HepG2 (cell line): ENCODE results near the gene CREM. TPM values are rescaled to one million over a fixed set of nuclear protein-coding genes. Genes with fewer than 3 reads are reported as not detected.

ENCODE experiments used
- ASH2L ChIP-seq: fragments of 300-600, 200-600 bp; sonication (generic); IDR thresholded peaks from 2 replicates; pipeline ENCODE4 v1.7.0; 2017; ENCODE audit warnings: low read depth, mild to moderate bottlenecking, moderate library complexity, mixed read lengths, low read length; ENCODE audit not compliant: insufficient read length
- CCAR2 ChIP-seq: fragments of 200-400 bp; formaldehyde crosslinking; optimal IDR thresholded peaks from 2 replicates; pipeline ENCODE3; 2018; ENCODE audit warnings: low read depth, mild to moderate bottlenecking, low read length, moderate library complexity
- EED ChIP-seq: sonication (generic); formaldehyde crosslinking; IDR thresholded peaks from 2 replicates; pipeline ENCODE4 v1.5.0; 2020; ENCODE audit warnings: mild to moderate bottlenecking, missing genetic modification reagents
- ERF ChIP-seq: IDR thresholded peaks from 2 replicates; pipeline ENCODE4 v1.6.1; 2018; ENCODE audit warnings: missing biosample characterization, missing genetic modification reagents
- ETV5 ChIP-seq: IDR thresholded peaks from 2 replicates; pipeline ENCODE4 v1.6.1; 2018; ENCODE audit warnings: missing biosample characterization, missing genetic modification reagents, inconsistent platforms, borderline replicate concordance
- HES4 ChIP-seq: sonication (generic); formaldehyde crosslinking; IDR thresholded peaks from 2 replicates; pipeline ENCODE4 v1.9.0; 2021; ENCODE audit warnings: mild to moderate bottlenecking, missing genetic modification reagents, borderline replicate concordance
- HNRNPK ChIP-seq: fragments of 200-400 bp; formaldehyde crosslinking; IDR thresholded peaks from 2 replicates; pipeline ENCODE4 v1.6.1; 2018; ENCODE audit warnings: low read length, low read depth, moderate library complexity, mild to moderate bottlenecking; ENCODE audit not compliant: poor library complexity, severe bottlenecking
- PAF1 ChIP-seq: IDR thresholded peaks from 2 replicates; pipeline ENCODE4 v1.6.1; 2016; ENCODE audit warnings: missing genetic modification reagents, missing compliant biosample characterization
- PAXIP1 ChIP-seq: sonication (generic); formaldehyde crosslinking; conservative IDR thresholded peaks from 2 replicates; pipeline ENCODE4 v1.4.0; 2020; ENCODE audit warnings: mild to moderate bottlenecking, missing genetic modification reagents, moderate library complexity
- SALL2 ChIP-seq: sonication (generic); formaldehyde crosslinking; IDR thresholded peaks from 2 replicates; pipeline ENCODE4 v1.8.1; 2023; ENCODE audit warnings: mild to moderate bottlenecking, missing genetic modification reagents, inconsistent platforms
- TFAP4 ChIP-seq: sonication (generic); IDR thresholded peaks from 2 replicates; pipeline ENCODE4 v1.6.1; 2016; ENCODE audit warnings: low read depth, borderline replicate concordance
- TFDP2 ChIP-seq: sonication (generic); formaldehyde crosslinking; IDR thresholded peaks from 2 replicates; pipeline ENCODE4 v1.4.0; 2020; ENCODE audit warnings: missing genetic modification reagents
- THAP11 ChIP-seq: IDR thresholded peaks from 2 replicates; pipeline ENCODE4 v1.6.1; 2016; ENCODE audit warnings: missing biosample characterization, missing genetic modification reagents
- U2AF1 ChIP-seq: fragments of 200-400 bp; formaldehyde crosslinking; optimal IDR thresholded peaks from 2 replicates; pipeline ENCODE3; 2017; ENCODE audit warnings: mild to moderate bottlenecking, low read depth, low read length
- ZBTB2 ChIP-seq: sonication (generic); formaldehyde crosslinking; IDR thresholded peaks from 2 replicates; pipeline ENCODE4 v1.8.0; 2022; ENCODE audit warnings: low read depth, missing genetic modification reagents
- ZBTB43 ChIP-seq: sonication (generic); formaldehyde crosslinking; conservative IDR thresholded peaks from 2 replicates; pipeline ENCODE4 v1.4.0; 2020; ENCODE audit warnings: missing genetic modification reagents
- ZFY ChIP-seq: sonication (generic); formaldehyde crosslinking; IDR thresholded peaks from 2 replicates; pipeline ENCODE4 v1.4.0; 2020; ENCODE audit warnings: missing genetic modification reagents
- ZMYM3 ChIP-seq: sonication (generic); formaldehyde crosslinking; IDR thresholded peaks from 2 replicates; pipeline ENCODE4 v1.5.1; 2020; ENCODE audit warnings: mild to moderate bottlenecking, missing genetic modification reagents
- ZNF605 ChIP-seq: sonication (generic); formaldehyde crosslinking; IDR thresholded peaks from 2 replicates; pipeline ENCODE4 v1.8.0; 2022; ENCODE audit warnings: mild to moderate bottlenecking, missing genetic modification reagents
- ZNF749 ChIP-seq: sonication (generic); formaldehyde crosslinking; IDR thresholded peaks from 2 replicates; pipeline ENCODE4 v1.8.0; 2022; ENCODE audit warnings: mild to moderate bottlenecking, missing genetic modification reagents, moderate library complexity, borderline replicate concordance
- ZNF792 ChIP-seq: IDR thresholded peaks from 2 replicates; pipeline ENCODE4 v1.6.1; 2016
- polyA plus RNA-seq, 8 experiments: library from polyadenylated mRNA; depleted of rRNA in 3 of 8; stranded (reverse) in 7 of 8; unstranded in 1 of 8; fragments of >200 nt; fragmentation: Illumina TruSeq in 4 of 8; extraction: Trizol in 4 of 8; gene quantifications; 2 replicates each; pipeline versions ENCODE4 v1.2.1 to v1.2.3, GENCODE V29; 2011 to 2016; ENCODE audit warnings: low read depth in 4 of 8, missing spikeins in 1 of 8, mixed read lengths in 1 of 8; ENCODE audit not compliant: insufficient read depth in 1 of 8
- total RNA-seq, 5 experiments: library from RNA; depleted of rRNA; stranded (reverse); fragments of >200 nt; fragmentation: Illumina TruSeq; extraction: Trizol; gene quantifications; 2 replicates each; pipeline ENCODE4 v1.2.3, GENCODE V29; 2016; ENCODE audit warnings: low read depth in 1 of 5

CREM gene
- total and polyA plus RNA-seq, 2 of the 13 experiments (the other 11 are each of a cell fraction or from before 2014, with no cell fraction given): 21.3 to 25.4 TPM

- TF ChIP-seq ZBTB43 (CRISPR knock-in tag) (0 out of 2 replicates have a peak, but pooled peaks have one; percentile 33), ZFY (peak; percentile 65), THAP11 (CRISPR knock-in tag) (peak; percentile 91), EED (CRISPR knock-in tag) (no peak), ASH2L (peak; percentile 98), HES4 (CRISPR knock-in tag) (peak; percentile 64; the same call in 1 of the 2 replicates), ZNF749 (CRISPR knock-in tag) (no peak), CCAR2 (no peak), ZNF605 (peak; percentile 38; the same call in 1 of the 2 replicates), ETV5 (peak; percentile 82), ZNF792 (CRISPR knock-in tag) (0 out of 2 replicates have a peak, but pooled peaks have one; percentile 17), U2AF1 (peak; percentile 24), TFAP4 (no peak), ZMYM3 (peak; percentile 80), PAXIP1 (CRISPR knock-in tag) (peak; percentile 52), SALL2 (CRISPR knock-in tag) (peak; percentile 72), TFDP2 (CRISPR knock-in tag) (peak; percentile 67), ERF (CRISPR knock-in tag) (peak; percentile 38; the same call in 1 of the 2 replicates), PAF1 (no peak), ZBTB2 (peak; percentile 82), HNRNPK (peak; percentile 96)
Observed at GRCh38 chr10:35090162-35090954, 36.3 kb upstream of the CREM start, which contains the start of gene CUL2 (continued).
